OCI-LY1 (cell line): ENCODE measurements around the gene FBXO28.

ENCODE experiments used
- H2AFZ ChIP-seq: fragments of 200-600 bp; sonication (generic), shearing (Covaris generic); 2 replicates; pipeline ENCODE4 v1.6.0; 2014; ENCODE audit warnings: antibody characterized with exemption, mild to moderate bottlenecking, low read length
- H3F3A ChIP-seq: fragments of 200-600 bp; sonication (generic), shearing (Covaris generic); 2 replicates; pipeline ENCODE4 v1.6.0; 2014; ENCODE audit warnings: mild to moderate bottlenecking, antibody characterized with exemption, low read length, moderate library complexity; ENCODE audit not compliant: insufficient read depth
- H3K27ac ChIP-seq: fragments of 200-600 bp; sonication (generic); 2 replicates; pipeline ENCODE4 v1.5.1; 2014; ENCODE audit warnings: low read length, mixed run types, mild to moderate bottlenecking, low read depth; ENCODE audit not compliant: poor library complexity, severe bottlenecking
- H3K27me3 ChIP-seq: fragments of 200-600 bp; sonication (generic); 2 replicates; pipeline ENCODE4 v1.6.0; 2014; ENCODE audit warnings: antibody characterized with exemption, mild to moderate bottlenecking, low read length, moderate library complexity; ENCODE audit not compliant: insufficient read depth
- H3K36me3 ChIP-seq: fragments of 200-600 bp; sonication (generic); 2 replicates; pipeline ENCODE4 v1.6.1; 2014; ENCODE audit warnings: mild to moderate bottlenecking, antibody characterized with exemption, low read length, moderate library complexity, mixed read lengths; ENCODE audit not compliant: insufficient read depth
- H3K4me1 ChIP-seq: fragments of 200-600 bp; sonication (generic); 2 replicates; pipeline ENCODE4 v1.5.1; 2014; ENCODE audit warnings: mild to moderate bottlenecking, low read length, moderate library complexity; ENCODE audit not compliant: insufficient read depth, severe bottlenecking
- H3K4me2 ChIP-seq: fragments of 200-600 bp; sonication (generic), shearing (Covaris generic); 2 replicates; pipeline ENCODE4 v1.6.1; 2014; ENCODE audit warnings: low read length
- H3K4me3 ChIP-seq: fragments of 200-600 bp; sonication (generic); 2 replicates; pipeline ENCODE4 v1.5.1; 2014; ENCODE audit warnings: low read length, low read depth, mild to moderate bottlenecking, mixed read lengths; ENCODE audit not compliant: poor library complexity, severe bottlenecking
- H3K79me2 ChIP-seq: fragments of 200-600 bp; shearing (Covaris generic); 2 replicates; pipeline ENCODE4 v1.6.1; 2016; ENCODE audit warnings: mixed run types, low read length, mixed read lengths; ENCODE audit not compliant: insufficient read depth
- H3K9ac ChIP-seq: fragments of 200-600 bp; sonication (generic), shearing (Covaris generic); 2 replicates; pipeline ENCODE4 v1.6.1; 2014; ENCODE audit warnings: mild to moderate bottlenecking, low read length, mixed read lengths
- H3K9me2 ChIP-seq: fragments of 200-600 bp; sonication (generic), shearing (Covaris generic); 2 replicates; pipeline ENCODE4 v1.6.1; 2014; ENCODE audit warnings: low read depth, mild to moderate bottlenecking, low read length, mixed read lengths
- H3K9me3 ChIP-seq: fragments of 200-600 bp; shearing (Covaris generic); 2 replicates; pipeline ENCODE4 v1.6.1; 2014; ENCODE audit warnings: low read length, mixed read lengths
- H4K20me1 ChIP-seq: fragments of 200-600 bp; sonication (generic), shearing (Covaris generic); 2 replicates; pipeline ENCODE4 v1.6.0; 2016; ENCODE audit warnings: mild to moderate bottlenecking, low read length; ENCODE audit not compliant: insufficient read depth
- CTCF ChIP-seq: fragments of 200-600 bp; sonication (generic), shearing (Covaris generic); IDR thresholded peaks from 2 replicates; pipeline ENCODE4 v1.5.1; 2017; ENCODE audit warnings: mild to moderate bottlenecking, antibody characterized with exemption, low read length, moderate library complexity, mixed read lengths
- EZH2 ChIP-seq: fragments of 200-600 bp; sonication (generic), shearing (Covaris generic); IDR thresholded peaks from 2 replicates; pipeline ENCODE4 v1.8.0; 2017; ENCODE audit warnings: borderline replicate concordance, mixed run types, mild to moderate bottlenecking, antibody characterized with exemption, low read length, moderate library complexity, mixed read lengths

FBXO28 gene

GRCh38 chr1:224157316-224157715 lies 43.4 kb downstream of the FBXO28 start:
- H3K4me3 ChIP-seq: no peak overlapping the region
- no peak overlapping the region for H2AFZ ChIP-seq
- no peak overlapping the region for H3K27ac ChIP-seq
- no peak overlapping the region for H3K4me2 ChIP-seq
- H3K79me2 ChIP-seq: no peaks in the 10 kb centered on the region
- no peaks in the 10 kb centered on the region for H4K20me1 ChIP-seq
- H3K36me3 ChIP-seq: peaks cover 49% of the 10 kb centered on the region
- no peaks in the 10 kb centered on the region for H3F3A ChIP-seq
- H3K9me3 ChIP-seq: no peaks in the 10 kb centered on the region
- no peaks in the 10 kb centered on the region for H3K27me3 ChIP-seq
- no peaks in the 10 kb centered on the region for H3K9me2 ChIP-seq
- H3K9ac ChIP-seq: no peak overlapping the region
- TF ChIP-seq EZH2 (no peak), CTCF (no peak)
- no peaks in the 10 kb centered on the region for H3K4me1 ChIP-seq

GRCh38 chr1:224159541-224159940 lies 45.6 kb downstream of the FBXO28 start:
- Histone ChIP-seq H4K20me1 (no peaks in the 10 kb centered on the region), H3K27me3 (no peaks in the 10 kb centered on the region), H3K9ac (no peak overlapping the region), H3K36me3 (peaks cover 42% of the 10 kb centered on the region), H3F3A (no peaks in the 10 kb centered on the region), H3K4me1 (no peaks in the 10 kb centered on the region), H3K27ac (no peak overlapping the region), H3K9me3 (no peaks in the 10 kb centered on the region), H3K4me3 (no peak overlapping the region), H3K9me2 (no peaks in the 10 kb centered on the region), H3K79me2 (no peaks in the 10 kb centered on the region), H2AFZ (no peak overlapping the region), H3K4me2 (no peak overlapping the region)
- no peak for TF ChIP-seq CTCF
- no peak for TF ChIP-seq EZH2

GRCh38 chr1:224160171-224160682 lies 46.3 kb downstream of the FBXO28 start:
- Histone ChIP-seq H3K9ac (no peak overlapping the region), H3K9me2 (no peaks in the 10 kb centered on the region), H3K79me2 (no peaks in the 10 kb centered on the region), H3K27me3 (no peaks in the 10 kb centered on the region), H3K36me3 (peaks cover 42% of the 10 kb centered on the region), H3K4me3 (no peak overlapping the region), H3K4me2 (no peak overlapping the region), H2AFZ (no peak overlapping the region), H4K20me1 (no peaks in the 10 kb centered on the region), H3K4me1 (no peaks in the 10 kb centered on the region), H3K27ac (no peak overlapping the region), H3K9me3 (no peaks in the 10 kb centered on the region), H3F3A (no peaks in the 10 kb centered on the region)
- no peak for TF ChIP-seq CTCF
- TF ChIP-seq EZH2: no peak
